ENCODE data around the gene NMD3.
"Not testable (repeated sequence)": the region's sequence is repeated elsewhere in the genome, so short reads cannot be mapped to it uniquely, and the experiment has no call there.

NMD3 gene

GRCh38 chr3:161220850-161221753 is at the start of gene NMD3:
Gene NMD3 (plus strand): TSS chr3:161221311. CDS start chr3:161222014, 703 bp downstream.
- peak; percentile 36 to 81 for DNase-seq

GRCh38 chr3:161171639-161172552 is 49.2 kb upstream of the NMD3 start:
- DNase-seq, result no peak

GRCh38 chr3:161175506-161175905 is 45.6 kb upstream of the NMD3 start:
- no peak for DNase-seq

- no peak for DNase-seq
Measured at GRCh38 chr3:161177991-161178390, 43.1 kb upstream of the NMD3 start.

- not testable (repeated sequence) for DNase-seq
Measured at GRCh38 chr3:161181371-161181770, 39.7 kb upstream of the NMD3 start.

- no peak for DNase-seq
Measured at GRCh38 chr3:161187046-161187445, 34.1 kb upstream of the NMD3 start.

- DNase-seq, result no peak
Measured at GRCh38 chr3:161197855-161198850, 23.0 kb upstream of the NMD3 start.

- no peak for DNase-seq
Measured at GRCh38 chr3:161199926-161200325, 21.2 kb upstream of the NMD3 start.

- DNase-seq, result no peak
Measured at GRCh38 chr3:161203485-161204098, 17.5 kb upstream of the NMD3 start.

- DNase-seq, result no peak
Measured at GRCh38 chr3:161208931-161209330, 12.2 kb upstream of the NMD3 start.

GRCh38 chr3:161212171-161212771 is 8.8 kb upstream of the NMD3 start:
- DNase-seq, result no peak

GRCh38 chr3:161212906-161213305 is 8.2 kb upstream of the NMD3 start:
- no peak for DNase-seq

GRCh38 chr3:161213644-161214043 is 7.5 kb upstream of the NMD3 start:
- no peak for DNase-seq

GRCh38 chr3:161215185-161215584 is 5.9 kb upstream of the NMD3 start:
- DNase-seq, result no peak

GRCh38 chr3:161217496-161217895 is 3.6 kb upstream of the NMD3 start:
- DNase-seq, result no peak

GRCh38 chr3:161219495-161219894 is 1.6 kb upstream of the NMD3 start:
- no peak for DNase-seq

GRCh38 chr3:161221806-161222600 is 892 bp downstream of the NMD3 start:
- no peak for DNase-seq

GRCh38 chr3:161222662-161223061 is 1.6 kb downstream of the NMD3 start:
- DNase-seq, result no peak

GRCh38 chr3:161224786-161225185 is 3.7 kb downstream of the NMD3 start:
- DNase-seq, result no peak

GRCh38 chr3:161230621-161231171 is 9.6 kb downstream of the NMD3 start:
- DNase-seq, result no peak
